ENCODE results near the gene BEND4.

The BEND4 gene

GRCh38 chr4:42104521-42104920, 47.9 kb downstream of the BEND4 start:
- DNase-seq (ENCODE audit: low read depth): no peak

GRCh38 chr4:42101446-42101975, 50.9 kb downstream of the BEND4 start:
- no peak for DNase-seq (ENCODE audit: low read depth)

- no peak for DNase-seq (ENCODE audit: low read depth)
Observed at GRCh38 chr4:42088386-42088785, 64.1 kb downstream of the BEND4 start.

- DNase-seq (ENCODE audit: low read depth): no peak
Observed at GRCh38 chr4:42083816-42084215, 68.6 kb downstream of the BEND4 start.

- no peak for DNase-seq (ENCODE audit: low read depth)
Observed at GRCh38 chr4:42080306-42080705, 72.1 kb downstream of the BEND4 start.

- DNase-seq (ENCODE audit: low read depth): no peak
Observed at GRCh38 chr4:42078184-42078801, 74.2 kb downstream of the BEND4 start.

- no peak for DNase-seq (ENCODE audit: low read depth)
Observed at GRCh38 chr4:42074294-42074693, 78.2 kb downstream of the BEND4 start.

- no peak for DNase-seq (ENCODE audit: low read depth)
Observed at GRCh38 chr4:42070463-42070862, 82.0 kb downstream of the BEND4 start.

GRCh38 chr4:42067264-42067663, 85.2 kb downstream of the BEND4 start:
- no peak for DNase-seq (ENCODE audit: low read depth)

- no peak for DNase-seq (ENCODE audit: low read depth)
Observed at GRCh38 chr4:42066402-42066801, 86.1 kb downstream of the BEND4 start.
